K562 (cell line): ENCODE measurements around the gene KCNT1.

ENCODE experiments used
- BRCA1 ChIP-seq, 2 experiments: fragments of 450-650 bp in 1 of 2; sonication (generic) in 1 of 2; formaldehyde crosslinking in 1 of 2; IDR thresholded peaks; 2 replicates each; pipeline versions ENCODE4 v1.5.0 to v1.6.1; 2017 to 2020; ENCODE audit warnings: mild to moderate bottlenecking in 1 of 2, missing genetic modification reagents in 1 of 2
- EP300 ChIP-seq: IDR thresholded peaks from 2 replicates; pipeline ENCODE4 v1.6.1; 2012; ENCODE audit warnings: low read length, improper control_type of control experiment
- MEF2A ChIP-seq: IDR thresholded peaks from 2 replicates; pipeline ENCODE4 v1.6.1; 2011; ENCODE audit warnings: low read depth, mild to moderate bottlenecking, low read length, moderate library complexity; ENCODE audit not compliant: control insufficient read depth
- NELFE ChIP-seq: IDR thresholded peaks from 2 replicates; pipeline ENCODE4 v1.6.1; 2011; ENCODE audit warnings: mild to moderate bottlenecking; ENCODE audit not compliant: insufficient read depth, insufficient read length
- RFX5 ChIP-seq: IDR thresholded peaks from 2 replicates; pipeline ENCODE4 v1.6.1; 2011; ENCODE audit warnings: low read depth, mild to moderate bottlenecking, improper control_type of control experiment, low read length
- TAF1 ChIP-seq: IDR thresholded peaks from 2 replicates; pipeline ENCODE4 v1.6.1; 2011; ENCODE audit warnings: mild to moderate bottlenecking, low read length, moderate library complexity; ENCODE audit not compliant: insufficient read depth, control insufficient read depth, severe bottlenecking; ENCODE audit errors: extremely low read depth
- ZKSCAN8 ChIP-seq: fragments of 200-800 bp; sonication (Bioruptor generic); IDR thresholded peaks from 2 replicates; pipeline ENCODE4 v1.6.1; 2016; ENCODE audit warnings: missing genetic modification characterization, missing compliant biosample characterization
- TF ChIP-seq, protein P1 (sequence below), 3 experiments: IDR thresholded peaks in 2 of 3; conservative IDR thresholded peaks in 1 of 3; 2 replicates each; pipeline ENCODE4 v1.5.1; 2011 to 2012; ENCODE audit warnings: low read length in 3 of 3, mild to moderate bottlenecking in 3 of 3, control low read depth in 2 of 3, improper control_type of control experiment in 1 of 3, inconsistent platforms in 1 of 3, low read depth in 1 of 3, mixed read lengths in 1 of 3, moderate library complexity in 1 of 3; ENCODE audit not compliant: insufficient read depth in 2 of 3

DNA sequence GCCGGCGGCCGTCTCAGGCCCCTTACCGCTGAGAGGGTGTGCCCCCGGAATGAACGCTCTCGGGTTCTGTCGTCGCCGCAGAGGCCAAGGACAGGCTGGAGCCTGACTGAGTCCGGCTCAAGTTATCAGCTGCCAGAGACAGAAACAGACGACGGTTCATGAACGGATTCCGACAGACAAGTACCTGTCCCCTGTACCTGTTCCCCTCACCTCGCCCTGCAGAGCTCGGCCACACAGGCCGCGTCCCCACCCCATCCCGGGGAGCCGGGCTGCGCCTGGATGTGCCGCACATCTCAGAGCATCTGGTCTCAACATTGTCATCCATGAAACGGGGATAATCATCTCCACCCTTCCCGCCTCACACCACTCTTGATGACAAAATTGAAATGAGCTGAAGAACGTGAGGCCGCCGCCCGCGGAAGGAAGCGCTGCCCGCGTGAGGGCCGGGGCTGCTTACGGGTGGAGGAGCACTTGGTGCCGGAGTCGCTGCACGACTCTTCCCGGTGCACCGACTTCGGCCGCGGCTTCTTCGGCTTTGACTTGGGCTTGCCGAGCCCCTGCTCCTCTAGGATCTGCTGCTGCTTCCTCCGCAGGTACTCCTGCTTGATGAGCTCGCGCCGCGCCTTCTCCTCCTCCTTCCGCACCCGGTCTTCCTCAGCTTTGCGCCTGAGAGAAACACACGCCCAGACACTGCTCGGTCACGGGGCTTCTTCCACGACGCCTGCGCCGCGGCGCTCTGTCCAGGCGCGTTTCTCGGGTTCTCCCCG lies 116.1 kb downstream of the KCNT1 start:
- no peak for TF ChIP-seq EP300
- TF ChIP-seq TAF1 = no peak
- no peak for TF ChIP-seq BRCA1 (IDR thresholded peaks at IDR 0.05)
- TF ChIP-seq BRCA1 (CRISPR knock-in tag; IDR thresholded peaks at IDR 0.05) = no peak
- TF ChIP-seq, protein P1, sequence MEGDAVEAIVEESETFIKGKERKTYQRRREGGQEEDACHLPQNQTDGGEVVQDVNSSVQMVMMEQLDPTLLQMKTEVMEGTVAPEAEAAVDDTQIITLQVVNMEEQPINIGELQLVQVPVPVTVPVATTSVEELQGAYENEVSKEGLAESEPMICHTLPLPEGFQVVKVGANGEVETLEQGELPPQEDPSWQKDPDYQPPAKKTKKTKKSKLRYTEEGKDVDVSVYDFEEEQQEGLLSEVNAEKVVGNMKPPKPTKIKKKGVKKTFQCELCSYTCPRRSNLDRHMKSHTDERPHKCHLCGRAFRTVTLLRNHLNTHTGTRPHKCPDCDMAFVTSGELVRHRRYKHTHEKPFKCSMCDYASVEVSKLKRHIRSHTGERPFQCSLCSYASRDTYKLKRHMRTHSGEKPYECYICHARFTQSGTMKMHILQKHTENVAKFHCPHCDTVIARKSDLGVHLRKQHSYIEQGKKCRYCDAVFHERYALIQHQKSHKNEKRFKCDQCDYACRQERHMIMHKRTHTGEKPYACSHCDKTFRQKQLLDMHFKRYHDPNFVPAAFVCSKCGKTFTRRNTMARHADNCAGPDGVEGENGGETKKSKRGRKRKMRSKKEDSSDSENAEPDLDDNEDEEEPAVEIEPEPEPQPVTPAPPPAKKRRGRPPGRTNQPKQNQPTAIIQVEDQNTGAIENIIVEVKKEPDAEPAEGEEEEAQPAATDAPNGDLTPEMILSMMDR (IDR thresholded peaks at IDR 0.05 in 2 of 3, conservative IDR thresholded peaks at IDR 0.05 in 1 of 3; ENCODE audit: insufficient read depth in 2 of 3, low read depth in 1 of 3, low read length in 3 of 3) = no peak
- TF ChIP-seq ZKSCAN8 = no peak
- no peak for TF ChIP-seq MEF2A
- TF ChIP-seq NELFE = no peak
- TF ChIP-seq RFX5 = no peak
